Vagina (tissue), 2 donors: ENCODE measurements around the gene GGCX.

ENCODE experiments used
- CTCF ChIP-seq, 3 experiments: fragments of 450-650 bp in 2 of 3; fragments of 200-600 bp in 1 of 3; sonication (generic) in 1 of 3; IDR thresholded peaks; one replicate each; pipeline ENCODE4 v1.5.1; 2017 to 2019; ENCODE audit warnings: antibody characterized with exemption in 3 of 3, mild to moderate bottlenecking in 2 of 3, moderate library complexity in 2 of 3
- POLR2A ChIP-seq, 2 donors: fragments of 450-650 bp; IDR thresholded peaks; one replicate each; pipeline ENCODE4 v1.6.1; 2017; ENCODE audit warnings: antibody characterized with exemption in 2 of 2, mild to moderate bottlenecking in 2 of 2, moderate library complexity in 2 of 2
- POLR2AphosphoS5 ChIP-seq, 2 donors: sonication (generic); formaldehyde crosslinking; IDR thresholded peaks; one replicate each; pipeline ENCODE4 v1.9.0; 2017; ENCODE audit warnings: antibody characterized with exemption in 2 of 2, mild to moderate bottlenecking in 2 of 2, low read depth in 1 of 2; ENCODE audit not compliant: insufficient read depth in 1 of 2

GRCh38 chr2:85599468-85600234 lies 38.4 kb upstream of the GGCX start:
- TF ChIP-seq CTCF (IDR thresholded peaks at IDR 0.05) (no peak), POLR2A (IDR thresholded peaks at IDR 0.05) (no peak), POLR2AphosphoS5 (IDR thresholded peaks at IDR 0.05; ENCODE audit: insufficient read depth in 1 of 2, low read depth in 1 of 2) (no peak)
